HCT116 (cell line): ENCODE results near the gene UBAC2. TPM values are rescaled to one million over a fixed set of nuclear protein-coding genes. Genes with fewer than 3 reads are reported as not detected.

ENCODE experiments used
- ATAC-seq: fragments of 200-7000 bp; cut with Tn5 transposase; 2 replicates; pipeline ENCODE4 v1.9.1; 2020; ENCODE audit warnings: mild to moderate bottlenecking, moderate library complexity
- BruUV-seq: library from RNA; stranded (reverse); fragments of 400-500 nt; replicated peaks from 2 replicates; lab custom pipeline; 2021; lab: Mats Ljungman, UMichigan
- CTCF ChIA-PET: fragments of 300-600 bp; sonication (Branson Sonifier 250); formaldehyde crosslinking; loops from one replicate; lab custom pipeline; 2021; ENCODE audit warnings: antibody characterized with exemption; lab: Charles Lee
- POLR2A ChIA-PET: fragments of 300-600, 350-600 bp; sonication (Branson Sonifier 250); formaldehyde crosslinking; loops from one replicate; lab custom pipeline; 2021; ENCODE audit warnings: antibody characterized with exemption; lab: Charles Lee
- RAD21 ChIA-PET, 2 experiments: fragments of 300-600 bp; sonication (Branson Sonifier 250); formaldehyde crosslinking; loops; one replicate each; lab custom pipeline; 2023; ENCODE audit warnings: low total read pairs in 2 of 2; ENCODE audit not compliant: uncharacterized antibody in 2 of 2, unreplicated experiment in 2 of 2, low non-redundant PET in 1 of 2; lab: Charles Lee
- DNase-seq: peaks from one replicate; pipeline ENCODE4 v3.0.0-alpha.2; 2010; ENCODE audit warnings: low read depth, low spot score
- H2AFZ ChIP-seq: fragments of 200-600 bp; shearing (Covaris generic), sonication (generic); 2 replicates; pipeline ENCODE4 v1.6.1; 2017; ENCODE audit warnings: low read depth, mixed run types, mixed read lengths, antibody characterized with exemption, low read length; ENCODE audit not compliant: poor library complexity, severe bottlenecking
- H3K27ac ChIP-seq: 2 replicates; pipeline ENCODE4 v1.5.1; 2012; ENCODE audit warnings: low read depth, low read length
- H3K27me3 ChIP-seq: fragments of 200-600 bp; sonication (generic); 2 replicates; pipeline ENCODE4 v1.6.1; 2016; ENCODE audit warnings: mixed run types, low read length, mixed read lengths; ENCODE audit not compliant: insufficient read depth
- H3K36me3 ChIP-seq, 2 experiments: fragments of 200-500 bp in 1 of 2; fragments of 200-600 bp in 1 of 2; sonication (Bioruptor generic) in 1 of 2; sonication (generic) in 1 of 2; 2 replicates each; pipeline versions ENCODE4 v1.5.1 to v1.6.1; 2014 to 2016; ENCODE audit warnings: low read length in 2 of 2, inconsistent platforms in 1 of 2, mixed read lengths in 1 of 2, mixed run types in 1 of 2; ENCODE audit not compliant: insufficient read depth in 2 of 2, control insufficient read depth in 1 of 2
- H3K4me1 ChIP-seq, 2 experiments: fragments of 200-600 bp in 1 of 2; sonication (generic) in 1 of 2; 2 replicates each; pipeline versions ENCODE4 v1.5.1 to v1.6.1; 2012 to 2017; ENCODE audit warnings: low read length in 2 of 2, inconsistent platforms in 1 of 2, mild to moderate bottlenecking in 1 of 2, mixed read lengths in 1 of 2, mixed run types in 1 of 2, moderate library complexity in 1 of 2; ENCODE audit not compliant: insufficient read depth in 2 of 2, control insufficient read depth in 1 of 2
- H3K4me2 ChIP-seq: fragments of 200-600 bp; sonication (generic); 2 replicates; pipeline ENCODE4 v1.6.1; 2017; ENCODE audit warnings: mixed run types, low read length, mixed read lengths
- H3K4me3 ChIP-seq, 2 experiments: fragments of 200-600 bp in 1 of 2; sonication (generic) in 1 of 2; replicated peaks in 1 of 2; 2 replicates each; pipeline ENCODE4 v1.5.1; 2011 to 2016; ENCODE audit warnings: low read length in 2 of 2, control low read depth in 1 of 2, low read depth in 1 of 2, mild to moderate bottlenecking in 1 of 2, mixed read lengths in 1 of 2, mixed run types in 1 of 2
- H3K79me2 ChIP-seq: fragments of 200-600 bp; sonication (generic); 2 replicates; pipeline ENCODE4 v1.6.1; 2017; ENCODE audit warnings: mild to moderate bottlenecking, mixed run types, low read length, moderate library complexity, mixed read lengths; ENCODE audit not compliant: insufficient read depth
- H3K9ac ChIP-seq: fragments of 200-600 bp; sonication (generic); 2 replicates; pipeline ENCODE4 v1.6.1; 2016; ENCODE audit warnings: low read length, mixed read lengths
- H3K9me2 ChIP-seq: fragments of 200-600 bp; sonication (generic), shearing (Covaris generic); 2 replicates; pipeline ENCODE4 v1.6.1; 2017; ENCODE audit warnings: mixed run types, mild to moderate bottlenecking, moderate library complexity; ENCODE audit not compliant: insufficient read depth
- H3K9me3 ChIP-seq, 2 experiments: fragments of 200-500 bp in 1 of 2; fragments of 200-600 bp in 1 of 2; sonication (Bioruptor generic) in 1 of 2; sonication (generic) in 1 of 2; 2 replicates each; pipeline ENCODE4 v1.6.1; 2014 to 2017; ENCODE audit warnings: low read length in 2 of 2, mixed read lengths in 2 of 2, inconsistent platforms in 1 of 2, low read depth in 1 of 2, mild to moderate bottlenecking in 1 of 2, mixed run types in 1 of 2, moderate library complexity in 1 of 2; ENCODE audit not compliant: control insufficient read depth in 1 of 2, insufficient read depth in 1 of 2
- H4K20me1 ChIP-seq: fragments of 200-600 bp; sonication (generic), shearing (Covaris generic); 2 replicates; pipeline ENCODE4 v1.6.1; 2017; ENCODE audit warnings: mixed run types, mild to moderate bottlenecking, moderate library complexity; ENCODE audit not compliant: insufficient read depth
- EZH2 ChIP-seq: fragments of 200-600 bp; sonication (generic); IDR thresholded peaks from 2 replicates; pipeline ENCODE4 v1.6.1; 2017; ENCODE audit warnings: antibody characterized with exemption, mixed run types
- JUND ChIP-seq: IDR thresholded peaks from 2 replicates; pipeline ENCODE4 v1.6.1; 2012
- POLR2AphosphoS5 ChIP-seq: IDR thresholded peaks from 2 replicates; pipeline ENCODE4 v1.6.1; 2011; ENCODE audit warnings: mild to moderate bottlenecking, low read depth, low read length, moderate library complexity
- SP1 ChIP-seq: IDR thresholded peaks from 2 replicates; pipeline ENCODE4 v1.6.1; 2012; ENCODE audit warnings: low read depth
- ZFX ChIP-seq: fragments of 450-650 bp; IDR thresholded peaks from 2 replicates; pipeline ENCODE4 v1.6.1; 2017
- intact Hi-C: fragments of 100-400 bp; cut with micrococcal nuclease; formaldehyde crosslinking; loops from 2 replicates; pipeline ENCODE4 v1.10.0; 2022
- total RNA-seq: library from RNA; stranded (reverse); gene quantifications from one replicate; pipeline ENCODE4 v1.2.1, GENCODE V29; 2021; ENCODE audit not compliant: unreplicated experiment
- TF ChIP-seq, protein P1 (sequence below): IDR thresholded peaks from 2 replicates; pipeline ENCODE4 v1.6.1; 2012
- TF ChIP-seq, protein P2 (sequence below): IDR thresholded peaks from 2 replicates; pipeline ENCODE4 v1.6.1; 2012; ENCODE audit warnings: low read depth

Gene UBAC2
- total RNA-seq, 1 experiment from 2014 or later: 67.4 TPM

DNA sequence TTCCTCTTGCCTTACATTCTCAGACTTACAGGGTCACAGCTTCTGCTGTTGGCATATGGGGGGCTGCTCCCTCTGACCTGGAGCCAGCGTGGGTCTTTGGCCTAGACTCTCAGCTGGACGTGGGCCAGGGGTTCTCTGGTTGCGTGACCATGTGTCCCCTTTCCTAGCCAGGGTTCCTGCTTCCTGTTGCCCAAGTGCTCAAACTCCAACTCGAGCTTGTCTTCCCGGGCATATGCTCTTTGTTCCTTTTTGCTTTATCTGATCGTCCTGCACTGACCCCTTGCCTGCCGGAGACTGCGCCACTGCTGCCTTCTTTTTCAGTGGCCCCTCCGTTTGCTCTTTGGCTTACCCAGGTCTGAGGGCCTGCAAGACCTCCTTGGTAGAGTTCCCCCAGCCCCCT, 131.8 kb downstream of the UBAC2 start:
- CTCF ChIA-PET: no interaction called here
- H3K9me3 ChIP-seq: no peaks in the 10 kb centered on the region
- H3K9ac ChIP-seq: no peak overlapping the region
- no peak overlapping the region for H2AFZ ChIP-seq
- no peak overlapping the region for H3K4me3 ChIP-seq
- no peaks in the 10 kb centered on the region for H3K79me2 ChIP-seq
- no peak overlapping the region for H3K27ac ChIP-seq
- DNase-seq: no peak
- no peak overlapping the region for H3K4me2 ChIP-seq
- H3K9me2 ChIP-seq: no peaks in the 10 kb centered on the region
- no TSS peak for BruUV-seq
- TF ChIP-seq ZFX (no peak), SP1 (no peak), JUND (no peak), EZH2 (no peak), POLR2AphosphoS5 (no peak)
- TF ChIP-seq, protein P1, sequence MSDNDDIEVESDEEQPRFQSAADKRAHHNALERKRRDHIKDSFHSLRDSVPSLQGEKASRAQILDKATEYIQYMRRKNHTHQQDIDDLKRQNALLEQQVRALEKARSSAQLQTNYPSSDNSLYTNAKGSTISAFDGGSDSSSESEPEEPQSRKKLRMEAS: no peak
- TF ChIP-seq, protein P2, sequence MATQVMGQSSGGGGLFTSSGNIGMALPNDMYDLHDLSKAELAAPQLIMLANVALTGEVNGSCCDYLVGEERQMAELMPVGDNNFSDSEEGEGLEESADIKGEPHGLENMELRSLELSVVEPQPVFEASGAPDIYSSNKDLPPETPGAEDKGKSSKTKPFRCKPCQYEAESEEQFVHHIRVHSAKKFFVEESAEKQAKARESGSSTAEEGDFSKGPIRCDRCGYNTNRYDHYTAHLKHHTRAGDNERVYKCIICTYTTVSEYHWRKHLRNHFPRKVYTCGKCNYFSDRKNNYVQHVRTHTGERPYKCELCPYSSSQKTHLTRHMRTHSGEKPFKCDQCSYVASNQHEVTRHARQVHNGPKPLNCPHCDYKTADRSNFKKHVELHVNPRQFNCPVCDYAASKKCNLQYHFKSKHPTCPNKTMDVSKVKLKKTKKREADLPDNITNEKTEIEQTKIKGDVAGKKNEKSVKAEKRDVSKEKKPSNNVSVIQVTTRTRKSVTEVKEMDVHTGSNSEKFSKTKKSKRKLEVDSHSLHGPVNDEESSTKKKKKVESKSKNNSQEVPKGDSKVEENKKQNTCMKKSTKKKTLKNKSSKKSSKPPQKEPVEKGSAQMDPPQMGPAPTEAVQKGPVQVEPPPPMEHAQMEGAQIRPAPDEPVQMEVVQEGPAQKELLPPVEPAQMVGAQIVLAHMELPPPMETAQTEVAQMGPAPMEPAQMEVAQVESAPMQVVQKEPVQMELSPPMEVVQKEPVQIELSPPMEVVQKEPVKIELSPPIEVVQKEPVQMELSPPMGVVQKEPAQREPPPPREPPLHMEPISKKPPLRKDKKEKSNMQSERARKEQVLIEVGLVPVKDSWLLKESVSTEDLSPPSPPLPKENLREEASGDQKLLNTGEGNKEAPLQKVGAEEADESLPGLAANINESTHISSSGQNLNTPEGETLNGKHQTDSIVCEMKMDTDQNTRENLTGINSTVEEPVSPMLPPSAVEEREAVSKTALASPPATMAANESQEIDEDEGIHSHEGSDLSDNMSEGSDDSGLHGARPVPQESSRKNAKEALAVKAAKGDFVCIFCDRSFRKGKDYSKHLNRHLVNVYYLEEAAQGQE: no peak
- H4K20me1 ChIP-seq: no peaks in the 10 kb centered on the region; the same call in 1 of the 2 replicates
- intact Hi-C loops: no loop called here
- no peaks in the 10 kb centered on the region for H3K27me3 ChIP-seq
- POLR2A ChIA-PET: no interaction called here
- RAD21 ChIA-PET: no interaction called here
- no peak for ATAC-seq
- peaks cover 0 to 6% of the 10 kb centered on the region in 2 experiments; a peak in 1 of 4 replicates for H3K4me1 ChIP-seq
- peaks cover 4 to 17% of the 10 kb centered on the region in 2 experiments; a peak in 3 of 4 replicates for H3K36me3 ChIP-seq
